ENCODE measurements around the gene OSBPL5. TPM values are rescaled to one million over a fixed set of nuclear protein-coding genes. Genes with fewer than 3 reads are reported as not detected.

The OSBPL5 gene
- total RNA-seq, 4 donors from 2014 or later, result 12.9 to 64.2 (median 22.3) TPM

DNA sequence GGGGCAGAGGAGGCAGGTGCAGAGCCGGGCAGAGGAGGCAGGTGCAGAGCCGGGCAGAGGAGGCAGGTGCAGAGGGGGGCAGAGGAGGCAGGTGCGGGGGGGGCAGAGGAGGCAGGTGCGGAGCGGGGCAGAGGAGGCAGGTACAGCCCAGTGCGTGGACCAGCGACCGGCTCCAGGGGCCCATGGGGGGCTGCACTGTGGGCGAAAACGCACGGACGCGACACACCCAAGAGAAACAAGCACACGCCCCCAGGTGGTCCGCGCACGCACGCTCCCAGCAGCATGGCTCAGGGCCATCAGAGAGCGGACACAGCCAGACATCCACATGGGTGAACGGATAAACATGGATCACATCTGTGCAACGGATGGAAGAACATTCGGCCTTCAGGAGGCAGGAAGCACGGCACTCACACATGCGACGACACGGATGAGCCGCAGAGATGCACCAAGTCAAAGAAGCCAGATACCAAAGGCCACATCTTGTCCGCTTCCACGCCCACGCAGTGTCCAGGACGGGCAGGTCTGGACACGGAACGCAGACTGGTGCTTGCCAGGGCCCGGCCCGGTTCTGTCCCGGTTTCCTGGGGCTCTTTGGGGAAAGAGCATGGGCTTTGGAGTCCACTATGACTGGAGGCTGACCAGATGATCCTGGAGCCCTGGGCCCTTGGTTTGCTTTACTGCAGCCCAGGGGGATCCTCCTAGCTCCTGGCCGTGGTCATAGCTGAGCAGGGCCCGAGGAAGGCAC lies 21.8 kb downstream of the OSBPL5 start:
- TF ChIP-seq, protein P1, sequence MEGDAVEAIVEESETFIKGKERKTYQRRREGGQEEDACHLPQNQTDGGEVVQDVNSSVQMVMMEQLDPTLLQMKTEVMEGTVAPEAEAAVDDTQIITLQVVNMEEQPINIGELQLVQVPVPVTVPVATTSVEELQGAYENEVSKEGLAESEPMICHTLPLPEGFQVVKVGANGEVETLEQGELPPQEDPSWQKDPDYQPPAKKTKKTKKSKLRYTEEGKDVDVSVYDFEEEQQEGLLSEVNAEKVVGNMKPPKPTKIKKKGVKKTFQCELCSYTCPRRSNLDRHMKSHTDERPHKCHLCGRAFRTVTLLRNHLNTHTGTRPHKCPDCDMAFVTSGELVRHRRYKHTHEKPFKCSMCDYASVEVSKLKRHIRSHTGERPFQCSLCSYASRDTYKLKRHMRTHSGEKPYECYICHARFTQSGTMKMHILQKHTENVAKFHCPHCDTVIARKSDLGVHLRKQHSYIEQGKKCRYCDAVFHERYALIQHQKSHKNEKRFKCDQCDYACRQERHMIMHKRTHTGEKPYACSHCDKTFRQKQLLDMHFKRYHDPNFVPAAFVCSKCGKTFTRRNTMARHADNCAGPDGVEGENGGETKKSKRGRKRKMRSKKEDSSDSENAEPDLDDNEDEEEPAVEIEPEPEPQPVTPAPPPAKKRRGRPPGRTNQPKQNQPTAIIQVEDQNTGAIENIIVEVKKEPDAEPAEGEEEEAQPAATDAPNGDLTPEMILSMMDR (IDR thresholded peaks at IDR 0.05; ENCODE audit: low read depth), result no peak

DNA sequence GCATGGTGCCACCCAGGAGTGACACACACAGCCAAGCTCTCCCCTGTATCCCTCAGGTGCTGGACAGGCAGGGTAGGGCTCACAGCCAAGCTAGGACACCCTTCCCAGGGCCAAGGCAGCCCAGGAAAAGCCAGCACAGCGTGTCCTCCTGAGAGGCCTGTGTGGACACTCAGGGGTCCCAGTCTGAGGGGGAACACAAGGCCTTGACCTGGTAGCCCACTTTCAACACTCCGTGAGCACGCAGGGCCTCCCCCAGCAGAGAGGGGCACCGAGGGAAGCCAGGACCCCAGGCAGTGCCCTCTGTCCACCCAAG lies 24.9 kb downstream of the OSBPL5 start:
- TF ChIP-seq, protein P1 (IDR thresholded peaks at IDR 0.05; ENCODE audit: low read depth), result no peak

DNA sequence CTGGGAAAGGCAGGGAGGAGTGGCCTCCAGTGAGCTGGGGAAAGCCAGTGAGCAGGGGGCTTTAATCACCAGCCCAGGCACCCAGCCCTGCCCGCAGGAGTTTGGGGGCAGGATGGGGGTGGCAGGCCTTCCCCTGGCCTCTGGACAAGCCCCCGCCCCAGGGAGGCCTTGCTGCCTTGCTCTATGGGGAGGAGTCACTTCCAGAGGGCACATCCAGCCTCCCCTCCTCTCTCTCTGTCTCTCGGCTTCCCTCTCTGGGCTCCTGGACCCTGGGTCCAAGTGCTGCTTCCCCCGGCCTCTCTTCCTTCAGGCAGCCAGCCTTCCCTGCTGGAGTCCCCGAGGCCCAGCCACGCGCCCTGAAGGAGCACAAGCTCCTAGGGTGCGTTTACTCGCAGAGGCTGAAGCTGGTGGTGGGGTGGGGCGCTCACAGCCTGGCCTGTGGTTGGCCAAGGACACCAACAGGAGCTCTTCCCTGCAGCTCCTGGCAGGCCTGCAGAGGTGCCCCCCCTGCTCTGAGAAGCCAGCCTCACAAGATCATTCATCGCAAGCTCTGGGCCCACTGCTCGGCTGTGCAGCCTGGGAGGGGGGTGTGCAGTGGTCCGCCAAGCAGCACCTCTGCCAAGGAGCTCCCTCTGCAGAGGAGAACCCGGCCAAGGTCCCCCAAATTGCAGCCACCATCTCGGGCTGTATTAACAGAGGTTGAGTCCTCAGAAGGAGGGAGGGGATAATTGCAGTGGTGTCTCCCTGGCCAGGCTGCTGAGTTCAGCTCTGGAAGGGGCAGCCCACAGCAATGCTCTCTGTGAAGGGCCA lies 25.4 kb downstream of the OSBPL5 start:
- TF ChIP-seq, protein P1 (IDR thresholded peaks at IDR 0.05; ENCODE audit: low read depth), result no peak

DNA sequence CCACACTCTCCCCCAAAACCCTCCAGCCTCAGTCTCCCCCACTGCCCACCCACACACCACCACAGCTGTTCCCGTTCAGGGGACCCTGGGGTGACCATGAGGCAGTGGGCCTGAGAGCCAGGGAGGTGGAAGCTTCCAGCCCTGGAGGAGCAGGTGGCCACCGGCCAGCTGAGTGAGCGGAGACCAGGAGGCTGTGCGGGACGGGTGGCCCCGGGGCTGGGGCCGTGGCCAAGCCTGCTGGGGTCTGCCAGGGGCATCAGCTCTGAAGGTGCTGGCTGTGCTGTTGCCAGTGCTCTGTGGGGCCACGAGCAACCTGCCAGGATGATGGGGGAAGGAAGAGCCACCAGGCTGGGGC lies 26.0 kb downstream of the OSBPL5 start:
- TF ChIP-seq, protein P1 (IDR thresholded peaks at IDR 0.05; ENCODE audit: low read depth), result no peak

DNA sequence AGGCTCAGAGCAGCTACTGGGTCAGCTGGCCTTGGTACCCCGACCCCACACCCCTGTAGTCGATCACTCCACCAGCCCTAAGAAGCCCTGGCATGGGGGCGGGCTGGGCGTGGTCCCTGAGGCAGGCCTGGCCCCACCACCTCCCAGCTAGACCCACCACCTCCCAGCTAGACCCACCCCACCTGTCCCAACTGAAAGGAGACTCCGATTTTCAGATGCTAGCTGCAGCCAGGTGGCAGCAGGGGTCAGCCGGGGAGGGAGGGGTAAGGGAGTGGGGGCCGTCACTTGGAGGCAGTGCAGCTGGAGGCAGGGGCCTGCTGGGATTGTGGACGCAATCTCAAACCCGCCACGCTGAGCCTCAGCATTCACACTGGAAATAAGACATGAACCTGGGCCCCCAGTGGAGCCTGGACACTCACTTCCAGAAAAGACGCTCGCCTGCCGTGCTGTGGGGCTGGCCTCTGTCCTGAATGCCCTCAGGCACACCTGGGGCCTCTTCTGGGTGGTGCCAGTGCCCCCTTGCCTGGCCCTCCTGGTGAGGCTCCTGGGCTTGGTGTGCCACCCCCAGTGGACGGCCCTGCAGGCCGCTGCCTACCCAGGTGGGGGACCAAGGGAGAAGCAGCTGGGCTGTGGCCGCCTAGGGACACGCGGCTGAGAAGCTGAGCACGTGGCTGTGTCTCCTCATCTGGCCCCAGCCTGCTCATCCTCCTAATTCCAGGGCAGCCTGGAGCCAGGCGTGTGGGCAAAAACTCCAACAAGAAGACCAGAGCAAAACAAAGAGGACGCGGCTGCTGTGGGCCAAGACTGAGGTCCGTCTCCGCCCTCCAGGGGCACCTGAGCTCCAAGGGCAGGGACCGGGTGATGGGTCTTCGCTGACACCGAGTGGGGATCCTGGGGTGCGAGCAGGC lies 26.7 kb downstream of the OSBPL5 start:
- TF ChIP-seq, protein P1 (IDR thresholded peaks at IDR 0.05; ENCODE audit: low read depth), result no peak

DNA sequence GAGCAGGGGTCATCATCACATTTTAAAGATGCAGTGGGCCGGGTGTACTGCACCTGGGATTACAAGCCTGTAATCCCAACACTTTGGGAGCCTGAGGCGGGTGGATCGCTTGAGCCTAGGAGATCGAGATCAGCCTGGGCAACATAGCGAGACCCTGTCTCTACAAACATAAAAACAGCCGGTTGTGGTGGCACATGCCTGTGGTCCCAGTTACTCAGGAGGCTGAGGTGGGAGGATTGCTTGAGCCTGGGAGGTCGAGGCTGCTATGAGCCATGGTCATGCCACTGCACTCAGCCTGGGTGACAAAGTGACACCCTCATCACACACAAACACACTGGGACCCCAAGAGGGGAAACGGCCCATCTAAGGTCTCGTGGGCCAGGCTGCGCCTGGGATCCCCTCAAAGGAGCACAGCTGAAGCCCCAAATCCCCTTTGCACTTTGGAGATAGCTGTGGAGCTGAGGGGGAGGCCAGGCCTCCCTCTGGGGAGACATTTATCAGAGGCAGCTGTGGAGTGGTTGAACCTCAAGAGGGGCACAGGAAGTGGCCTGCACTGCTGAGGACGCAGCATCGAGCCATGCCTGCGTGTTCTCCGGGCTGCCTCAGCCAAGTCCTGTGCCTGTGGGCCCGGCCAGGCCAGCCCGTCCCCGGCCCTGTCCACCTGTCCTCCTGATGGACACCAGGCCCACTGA lies 27.5 kb downstream of the OSBPL5 start:
- TF ChIP-seq, protein P1 (IDR thresholded peaks at IDR 0.05; ENCODE audit: low read depth), result no peak

Data from subcutaneous adipose tissue (tissue), 4 donors.